Measurements from ENCODE around the gene NPFF. TPM values are rescaled to one million over a fixed set of nuclear protein-coding genes. Genes with fewer than 3 reads are reported as not detected.

The NPFF gene
- total RNA-seq, 1 experiment from 2014 or later, result 0.59 TPM

DNA sequence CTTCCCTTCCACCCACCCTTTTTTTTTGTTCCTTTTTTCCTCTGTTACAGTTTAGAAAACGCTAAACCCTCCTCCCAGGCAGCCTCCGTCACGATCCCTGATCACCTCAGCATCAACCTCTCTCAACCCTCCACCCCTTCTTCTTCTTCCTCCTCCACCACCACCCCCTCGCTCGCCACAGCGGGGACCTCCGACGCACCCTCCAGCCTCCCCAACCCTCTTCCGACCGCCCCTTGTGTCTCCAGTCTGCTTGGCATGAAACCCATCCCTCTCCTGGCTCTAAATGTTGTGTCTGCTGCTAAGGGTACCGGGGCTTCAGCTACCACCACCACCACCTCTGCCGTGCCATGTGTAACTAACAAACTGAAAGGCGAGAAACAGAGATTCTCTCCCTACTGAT is 32.5 kb downstream of the NPFF start (continued):
- TF ChIP-seq, protein P1, sequence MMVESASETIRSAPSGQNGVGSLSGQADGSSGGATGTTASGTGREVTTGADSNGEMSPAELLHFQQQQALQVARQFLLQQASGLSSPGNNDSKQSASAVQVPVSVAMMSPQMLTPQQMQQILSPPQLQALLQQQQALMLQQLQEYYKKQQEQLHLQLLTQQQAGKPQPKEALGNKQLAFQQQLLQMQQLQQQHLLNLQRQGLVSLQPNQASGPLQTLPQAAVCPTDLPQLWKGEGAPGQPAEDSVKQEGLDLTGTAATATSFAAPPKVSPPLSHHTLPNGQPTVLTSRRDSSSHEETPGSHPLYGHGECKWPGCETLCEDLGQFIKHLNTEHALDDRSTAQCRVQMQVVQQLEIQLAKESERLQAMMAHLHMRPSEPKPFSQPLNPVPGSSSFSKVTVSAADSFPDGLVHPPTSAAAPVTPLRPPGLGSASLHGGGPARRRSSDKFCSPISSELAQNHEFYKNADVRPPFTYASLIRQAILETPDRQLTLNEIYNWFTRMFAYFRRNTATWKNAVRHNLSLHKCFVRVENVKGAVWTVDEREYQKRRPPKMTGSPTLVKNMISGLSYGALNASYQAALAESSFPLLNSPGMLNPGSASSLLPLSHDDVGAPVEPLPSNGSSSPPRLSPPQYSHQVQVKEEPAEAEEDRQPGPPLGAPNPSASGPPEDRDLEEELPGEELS (CRISPR knock-in tag; IDR thresholded peaks at IDR 0.05), result no peak
- TF ChIP-seq, protein P2, sequence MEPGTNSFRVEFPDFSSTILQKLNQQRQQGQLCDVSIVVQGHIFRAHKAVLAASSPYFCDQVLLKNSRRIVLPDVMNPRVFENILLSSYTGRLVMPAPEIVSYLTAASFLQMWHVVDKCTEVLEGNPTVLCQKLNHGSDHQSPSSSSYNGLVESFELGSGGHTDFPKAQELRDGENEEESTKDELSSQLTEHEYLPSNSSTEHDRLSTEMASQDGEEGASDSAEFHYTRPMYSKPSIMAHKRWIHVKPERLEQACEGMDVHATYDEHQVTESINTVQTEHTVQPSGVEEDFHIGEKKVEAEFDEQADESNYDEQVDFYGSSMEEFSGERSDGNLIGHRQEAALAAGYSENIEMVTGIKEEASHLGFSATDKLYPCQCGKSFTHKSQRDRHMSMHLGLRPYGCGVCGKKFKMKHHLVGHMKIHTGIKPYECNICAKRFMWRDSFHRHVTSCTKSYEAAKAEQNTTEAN (CRISPR knock-in tag; IDR thresholded peaks at IDR 0.05), result no peak
- TF ChIP-seq, protein P3, sequence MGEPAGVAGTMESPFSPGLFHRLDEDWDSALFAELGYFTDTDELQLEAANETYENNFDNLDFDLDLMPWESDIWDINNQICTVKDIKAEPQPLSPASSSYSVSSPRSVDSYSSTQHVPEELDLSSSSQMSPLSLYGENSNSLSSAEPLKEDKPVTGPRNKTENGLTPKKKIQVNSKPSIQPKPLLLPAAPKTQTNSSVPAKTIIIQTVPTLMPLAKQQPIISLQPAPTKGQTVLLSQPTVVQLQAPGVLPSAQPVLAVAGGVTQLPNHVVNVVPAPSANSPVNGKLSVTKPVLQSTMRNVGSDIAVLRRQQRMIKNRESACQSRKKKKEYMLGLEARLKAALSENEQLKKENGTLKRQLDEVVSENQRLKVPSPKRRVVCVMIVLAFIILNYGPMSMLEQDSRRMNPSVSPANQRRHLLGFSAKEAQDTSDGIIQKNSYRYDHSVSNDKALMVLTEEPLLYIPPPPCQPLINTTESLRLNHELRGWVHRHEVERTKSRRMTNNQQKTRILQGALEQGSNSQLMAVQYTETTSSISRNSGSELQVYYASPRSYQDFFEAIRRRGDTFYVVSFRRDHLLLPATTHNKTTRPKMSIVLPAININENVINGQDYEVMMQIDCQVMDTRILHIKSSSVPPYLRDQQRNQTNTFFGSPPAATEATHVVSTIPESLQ (CRISPR knock-in tag; IDR thresholded peaks at IDR 0.05), result no peak
- TF ChIP-seq, protein P4, sequence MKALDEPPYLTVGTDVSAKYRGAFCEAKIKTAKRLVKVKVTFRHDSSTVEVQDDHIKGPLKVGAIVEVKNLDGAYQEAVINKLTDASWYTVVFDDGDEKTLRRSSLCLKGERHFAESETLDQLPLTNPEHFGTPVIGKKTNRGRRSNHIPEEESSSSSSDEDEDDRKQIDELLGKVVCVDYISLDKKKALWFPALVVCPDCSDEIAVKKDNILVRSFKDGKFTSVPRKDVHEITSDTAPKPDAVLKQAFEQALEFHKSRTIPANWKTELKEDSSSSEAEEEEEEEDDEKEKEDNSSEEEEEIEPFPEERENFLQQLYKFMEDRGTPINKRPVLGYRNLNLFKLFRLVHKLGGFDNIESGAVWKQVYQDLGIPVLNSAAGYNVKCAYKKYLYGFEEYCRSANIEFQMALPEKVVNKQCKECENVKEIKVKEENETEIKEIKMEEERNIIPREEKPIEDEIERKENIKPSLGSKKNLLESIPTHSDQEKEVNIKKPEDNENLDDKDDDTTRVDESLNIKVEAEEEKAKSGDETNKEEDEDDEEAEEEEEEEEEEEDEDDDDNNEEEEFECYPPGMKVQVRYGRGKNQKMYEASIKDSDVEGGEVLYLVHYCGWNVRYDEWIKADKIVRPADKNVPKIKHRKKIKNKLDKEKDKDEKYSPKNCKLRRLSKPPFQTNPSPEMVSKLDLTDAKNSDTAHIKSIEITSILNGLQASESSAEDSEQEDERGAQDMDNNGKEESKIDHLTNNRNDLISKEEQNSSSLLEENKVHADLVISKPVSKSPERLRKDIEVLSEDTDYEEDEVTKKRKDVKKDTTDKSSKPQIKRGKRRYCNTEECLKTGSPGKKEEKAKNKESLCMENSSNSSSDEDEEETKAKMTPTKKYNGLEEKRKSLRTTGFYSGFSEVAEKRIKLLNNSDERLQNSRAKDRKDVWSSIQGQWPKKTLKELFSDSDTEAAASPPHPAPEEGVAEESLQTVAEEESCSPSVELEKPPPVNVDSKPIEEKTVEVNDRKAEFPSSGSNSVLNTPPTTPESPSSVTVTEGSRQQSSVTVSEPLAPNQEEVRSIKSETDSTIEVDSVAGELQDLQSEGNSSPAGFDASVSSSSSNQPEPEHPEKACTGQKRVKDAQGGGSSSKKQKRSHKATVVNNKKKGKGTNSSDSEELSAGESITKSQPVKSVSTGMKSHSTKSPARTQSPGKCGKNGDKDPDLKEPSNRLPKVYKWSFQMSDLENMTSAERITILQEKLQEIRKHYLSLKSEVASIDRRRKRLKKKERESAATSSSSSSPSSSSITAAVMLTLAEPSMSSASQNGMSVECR (CRISPR knock-in tag; IDR thresholded peaks at IDR 0.05; ENCODE audit: borderline replicate concordance), result no peak
- TF ChIP-seq, protein P5, sequence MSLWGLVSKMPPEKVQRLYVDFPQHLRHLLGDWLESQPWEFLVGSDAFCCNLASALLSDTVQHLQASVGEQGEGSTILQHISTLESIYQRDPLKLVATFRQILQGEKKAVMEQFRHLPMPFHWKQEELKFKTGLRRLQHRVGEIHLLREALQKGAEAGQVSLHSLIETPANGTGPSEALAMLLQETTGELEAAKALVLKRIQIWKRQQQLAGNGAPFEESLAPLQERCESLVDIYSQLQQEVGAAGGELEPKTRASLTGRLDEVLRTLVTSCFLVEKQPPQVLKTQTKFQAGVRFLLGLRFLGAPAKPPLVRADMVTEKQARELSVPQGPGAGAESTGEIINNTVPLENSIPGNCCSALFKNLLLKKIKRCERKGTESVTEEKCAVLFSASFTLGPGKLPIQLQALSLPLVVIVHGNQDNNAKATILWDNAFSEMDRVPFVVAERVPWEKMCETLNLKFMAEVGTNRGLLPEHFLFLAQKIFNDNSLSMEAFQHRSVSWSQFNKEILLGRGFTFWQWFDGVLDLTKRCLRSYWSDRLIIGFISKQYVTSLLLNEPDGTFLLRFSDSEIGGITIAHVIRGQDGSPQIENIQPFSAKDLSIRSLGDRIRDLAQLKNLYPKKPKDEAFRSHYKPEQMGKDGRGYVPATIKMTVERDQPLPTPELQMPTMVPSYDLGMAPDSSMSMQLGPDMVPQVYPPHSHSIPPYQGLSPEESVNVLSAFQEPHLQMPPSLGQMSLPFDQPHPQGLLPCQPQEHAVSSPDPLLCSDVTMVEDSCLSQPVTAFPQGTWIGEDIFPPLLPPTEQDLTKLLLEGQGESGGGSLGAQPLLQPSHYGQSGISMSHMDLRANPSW (CRISPR knock-in tag; conservative IDR thresholded peaks at IDR 0.05; ENCODE audit: low read depth), result no peak
- TF ChIP-seq RORB (CRISPR knock-in tag; IDR thresholded peaks at IDR 0.05) (no peak), SOX15 (CRISPR knock-in tag; IDR thresholded peaks at IDR 0.05) (no peak)
- TF ChIP-seq, protein P6, sequence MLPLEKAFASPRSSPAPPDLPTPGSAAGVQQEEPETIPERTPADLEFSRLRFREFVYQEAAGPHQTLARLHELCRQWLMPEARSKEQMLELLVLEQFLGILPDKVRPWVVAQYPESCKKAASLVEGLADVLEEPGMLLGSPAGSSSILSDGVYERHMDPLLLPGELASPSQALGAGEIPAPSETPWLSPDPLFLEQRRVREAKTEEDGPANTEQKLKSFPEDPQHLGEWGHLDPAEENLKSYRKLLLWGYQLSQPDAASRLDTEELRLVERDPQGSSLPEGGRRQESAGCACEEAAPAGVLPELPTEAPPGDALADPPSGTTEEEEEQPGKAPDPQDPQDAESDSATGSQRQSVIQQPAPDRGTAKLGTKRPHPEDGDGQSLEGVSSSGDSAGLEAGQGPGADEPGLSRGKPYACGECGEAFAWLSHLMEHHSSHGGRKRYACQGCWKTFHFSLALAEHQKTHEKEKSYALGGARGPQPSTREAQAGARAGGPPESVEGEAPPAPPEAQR (CRISPR knock-in tag; IDR thresholded peaks at IDR 0.05), result no peak
- TF ChIP-seq, protein P7, sequence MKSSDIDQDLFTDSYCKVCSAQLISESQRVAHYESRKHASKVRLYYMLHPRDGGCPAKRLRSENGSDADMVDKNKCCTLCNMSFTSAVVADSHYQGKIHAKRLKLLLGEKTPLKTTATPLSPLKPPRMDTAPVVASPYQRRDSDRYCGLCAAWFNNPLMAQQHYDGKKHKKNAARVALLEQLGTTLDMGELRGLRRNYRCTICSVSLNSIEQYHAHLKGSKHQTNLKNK (CRISPR knock-in tag; IDR thresholded peaks at IDR 0.05), result no peak

DNA sequence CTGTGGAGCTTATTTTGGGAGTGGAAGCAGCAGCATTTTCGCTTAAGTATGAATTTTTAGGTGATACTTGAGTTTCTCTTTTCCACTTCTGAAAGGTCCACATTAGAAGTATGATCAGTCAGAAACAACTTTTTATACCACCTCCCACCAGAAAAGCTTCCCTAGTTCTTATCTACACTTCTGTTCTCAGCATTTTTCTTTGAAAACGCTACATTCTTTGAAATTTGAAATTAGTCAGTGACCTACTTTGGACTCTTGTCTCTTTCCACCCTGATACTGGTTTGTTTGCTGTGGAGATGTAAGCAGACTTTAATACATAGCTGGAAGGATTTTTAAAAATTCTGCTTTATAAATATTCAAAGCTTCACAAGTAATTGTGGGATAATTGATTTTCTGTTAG is 33.2 kb downstream of the NPFF start:
- H3K27me3 Mint-ChIP-seq (ENCODE audit: low read depth), result no peaks in the 10 kb centered on the region
- CTCF ChIA-PET, result interaction anchor here (1.1 to 2.0 kb wide), 3 partner anchors 8 to 34 kb away, joined by 3 to 8 read pairs (median 7); partner anchors contain the start of gene TARBP2
- no peaks in the 10 kb centered on the region for H3K9me3 Mint-ChIP-seq
- peaks cover 89% of the 10 kb centered on the region for H3K36me3 Mint-ChIP-seq
- no peak overlapping the region for H3K4me3 Mint-ChIP-seq
- ATAC-seq (no peak), DNase-seq (ENCODE audit: low spot score) (no peak)
- H3K27ac Mint-ChIP-seq, result peak overlapping the region; percentile 22
- peaks cover 38% of the 10 kb centered on the region for H3K4me1 Mint-ChIP-seq
- POLR2A ChIA-PET, result interaction anchor here (1.4 kb wide), 1 partner anchor 15 kb away, joined by 4 read pairs; no protein-coding TSS in a partner anchor
- no peak for TF ChIP-seq CBFB (CRISPR knock-in tag; IDR thresholded peaks at IDR 0.05; ENCODE audit: low read depth)
- TF ChIP-seq, protein P4 (CRISPR knock-in tag; IDR thresholded peaks at IDR 0.05; ENCODE audit: borderline replicate concordance), result no peak
- no peak for TF ChIP-seq ZBTB21 (CRISPR knock-in tag; IDR thresholded peaks at IDR 0.05; ENCODE audit: borderline replicate concordance)
- no peak for TF ChIP-seq OVOL2 (CRISPR knock-in tag; IDR thresholded peaks at IDR 0.05; ENCODE audit: borderline replicate concordance)
- TF ChIP-seq JAZF1 (CRISPR knock-in tag; IDR thresholded peaks at IDR 0.05), result no peak
- TF ChIP-seq NFATC4 (CRISPR knock-in tag; IDR thresholded peaks at IDR 0.05), result no peak
- TF ChIP-seq, protein P8, sequence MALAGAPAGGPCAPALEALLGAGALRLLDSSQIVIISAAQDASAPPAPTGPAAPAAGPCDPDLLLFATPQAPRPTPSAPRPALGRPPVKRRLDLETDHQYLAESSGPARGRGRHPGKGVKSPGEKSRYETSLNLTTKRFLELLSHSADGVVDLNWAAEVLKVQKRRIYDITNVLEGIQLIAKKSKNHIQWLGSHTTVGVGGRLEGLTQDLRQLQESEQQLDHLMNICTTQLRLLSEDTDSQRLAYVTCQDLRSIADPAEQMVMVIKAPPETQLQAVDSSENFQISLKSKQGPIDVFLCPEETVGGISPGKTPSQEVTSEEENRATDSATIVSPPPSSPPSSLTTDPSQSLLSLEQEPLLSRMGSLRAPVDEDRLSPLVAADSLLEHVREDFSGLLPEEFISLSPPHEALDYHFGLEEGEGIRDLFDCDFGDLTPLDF (CRISPR knock-in tag; IDR thresholded peaks at IDR 0.05), result no peak
